ENCODE results near the gene IRF1. TPM values are rescaled to one million over a fixed set of nuclear protein-coding genes. Genes with fewer than 3 reads are reported as not detected.

Gene IRF1
- total and polyA plus RNA-seq, 2 of the 4 experiments (the other 2 are of a cell fraction): 11.1 to 18.9 TPM

DNA sequence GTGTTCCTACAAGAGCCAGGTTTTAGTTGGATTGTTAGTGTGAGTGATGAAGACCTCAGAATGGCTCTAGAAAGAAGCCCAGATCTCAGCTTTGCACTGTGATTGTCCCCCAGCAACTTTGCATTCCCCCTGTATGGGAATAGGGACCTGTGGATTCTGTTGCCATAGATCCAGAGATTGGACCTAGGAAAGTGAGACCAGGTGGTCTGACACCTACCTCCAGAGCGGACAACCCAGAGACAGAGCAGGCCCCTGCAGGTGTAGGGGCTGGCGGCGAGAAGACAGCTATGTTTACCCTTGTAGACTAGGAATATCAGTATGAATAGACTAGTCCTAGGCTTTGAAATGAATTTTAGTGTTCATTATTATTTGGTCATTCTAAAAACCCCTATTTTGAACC is 53.6 kb downstream of the IRF1 start (continued):
- TF ChIP-seq, protein P1, sequence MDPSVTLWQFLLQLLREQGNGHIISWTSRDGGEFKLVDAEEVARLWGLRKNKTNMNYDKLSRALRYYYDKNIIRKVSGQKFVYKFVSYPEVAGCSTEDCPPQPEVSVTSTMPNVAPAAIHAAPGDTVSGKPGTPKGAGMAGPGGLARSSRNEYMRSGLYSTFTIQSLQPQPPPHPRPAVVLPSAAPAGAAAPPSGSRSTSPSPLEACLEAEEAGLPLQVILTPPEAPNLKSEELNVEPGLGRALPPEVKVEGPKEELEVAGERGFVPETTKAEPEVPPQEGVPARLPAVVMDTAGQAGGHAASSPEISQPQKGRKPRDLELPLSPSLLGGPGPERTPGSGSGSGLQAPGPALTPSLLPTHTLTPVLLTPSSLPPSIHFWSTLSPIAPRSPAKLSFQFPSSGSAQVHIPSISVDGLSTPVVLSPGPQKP (IDR thresholded peaks at IDR 0.05; ENCODE audit: borderline replicate concordance, low read depth, low read length): no peak
- no peak for TF ChIP-seq NFE2L2 (IDR thresholded peaks at IDR 0.05; ENCODE audit: low read depth, low read length)
- TF ChIP-seq MAFK (IDR thresholded peaks at IDR 0.05; ENCODE audit: low read depth, low read length): no peak
- TF ChIP-seq MXI1 (IDR thresholded peaks at IDR 0.05; ENCODE audit: borderline replicate concordance, low read depth, low read length): no peak
- no peak for TF ChIP-seq RFX5 (IDR thresholded peaks at IDR 0.05; ENCODE audit: low read depth, low read length)

DNA sequence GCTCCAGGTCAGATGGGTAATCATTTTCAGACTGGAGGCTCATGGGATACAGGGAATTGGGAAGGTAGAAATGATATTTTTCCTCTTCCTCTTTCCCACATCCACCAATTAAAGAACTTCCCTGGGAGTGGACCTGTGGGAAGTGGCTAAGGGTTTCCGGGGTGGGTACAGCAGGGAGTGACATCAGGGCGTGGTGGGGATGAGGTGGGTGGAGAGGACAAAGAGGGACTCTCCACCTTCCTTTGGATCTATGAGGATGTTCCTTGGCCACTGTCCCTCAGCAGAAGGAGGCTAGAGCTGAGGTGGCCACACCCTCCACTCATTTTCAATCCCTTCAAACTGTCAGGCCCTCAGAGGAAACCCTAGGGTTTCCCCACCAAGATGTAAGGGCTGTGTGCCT is 54.7 kb downstream of the IRF1 start:
- no peak overlapping the region for H3K4me3 ChIP-seq (ENCODE audit: insufficient read depth, low read depth, low read length)
- POLR2A ChIA-PET (ENCODE audit: unreplicated experiment): no interaction called here
- H3K4me2 ChIP-seq (ENCODE audit: low read depth, low read length): no peak overlapping the region
- peak overlapping the region; percentile 40; the same call in 1 of the 2 replicates for H3K14ac ChIP-seq (replicated peaks; ENCODE audit: low read depth, low read length)
- BruUV-seq (replicated peaks): no TSS peak
- H3K79me1 ChIP-seq (ENCODE audit: low read depth in 1 of 2, low read length in 2 of 2): peaks cover 9 to 42% of the 10 kb centered on the region in 2 experiments
- peak overlapping the region; percentile 17; the same call in 1 of the 2 replicates for H4K5ac ChIP-seq (ENCODE audit: low read depth, low read length)
- peaks cover 26% of the 10 kb centered on the region for H3K9me1 ChIP-seq (ENCODE audit: insufficient read depth, low read length)
- no peak overlapping the region for H2BK5ac ChIP-seq (ENCODE audit: low read depth, low read length, poor library complexity, severe bottlenecking)
- H3K27me3 ChIP-seq (ENCODE audit: control insufficient read depth, insufficient read depth, low read length): no peaks in the 10 kb centered on the region
- H2AK9ac ChIP-seq (replicated peaks; ENCODE audit: low read depth, low read length, poor library complexity): peak overlapping the region; percentile 39
- H3K9ac ChIP-seq (ENCODE audit: low read depth, low read length): no peak overlapping the region
- in situ Hi-C loops (cut with MboI; ENCODE audit: low sequenced_read_pairs): no loop called here
- CTCF ChIA-PET: interaction anchor here (1.0 kb wide), 1 partner anchor 9 kb away, joined by 4 read pairs; no protein-coding TSS in a partner anchor
- peak overlapping the region; percentile 79; the same call in 2 of the 3 replicates for H2BK15ac ChIP-seq (ENCODE audit: low read depth, low read length)
- peak overlapping the region; percentile 85 for H2BK20ac ChIP-seq (ENCODE audit: low read depth, low read length)
- H2AFZ ChIP-seq (replicated peaks; ENCODE audit: low read length, poor library complexity): no peak overlapping the region
- WGBS, 2 experiments (ENCODE audit: extremely low coverage in 2 of 2, insufficient read length in 1 of 2): no CpG with 5 or more reads among the region's 2 CpGs
- H4K91ac ChIP-seq (ENCODE audit: insufficient read depth, low read depth, low read length): peak overlapping the region; percentile 63; the same call in 1 of the 2 replicates
- no peak overlapping the region for H3K56ac ChIP-seq (ENCODE audit: extremely low read depth, insufficient read depth, low read length)
- peak overlapping the region; percentile 88 for H2AK5ac ChIP-seq (ENCODE audit: low read depth, low read length)
- intact Hi-C loops (cut with micrococcal nuclease): no loop called here
- peak overlapping the region; percentile 48; the same call in 1 of the 2 replicates for H3K23ac ChIP-seq (ENCODE audit: low read depth, low read length)
- no peak overlapping the region; a peak in 1 of 4 replicates for H4K8ac ChIP-seq (ENCODE audit: low read depth in 2 of 2, low read length in 2 of 2)
- DNase-seq (no peak), ATAC-seq (ENCODE audit: low read depth) (no peak)
- H3K18ac ChIP-seq (ENCODE audit: low read depth, low read length): peak overlapping the region; percentile 34; the same call in 1 of the 2 replicates
- H3K36me3 ChIP-seq (ENCODE audit: control insufficient read depth, insufficient read depth, low read length): no peaks in the 10 kb centered on the region
- H3K27ac ChIP-seq (ENCODE audit: insufficient read depth, low read length): no peak overlapping the region
- H2BK120ac ChIP-seq (ENCODE audit: low read depth, low read length): peak overlapping the region; percentile 83
- peaks cover 28% of the 10 kb centered on the region for H3K4me1 ChIP-seq (ENCODE audit: control insufficient read depth, insufficient read depth, low read length)
- no peaks in the 10 kb centered on the region for H3K9me3 ChIP-seq (ENCODE audit: control insufficient read depth, insufficient read depth, low read length)
- TF ChIP-seq POLR2A (IDR thresholded peaks at IDR 0.05; ENCODE audit: low read depth, low read length): no peak
- dilution Hi-C loops (cut with HindIII; ENCODE audit: low sequenced_read_pairs, unreplicated experiment): no loop called here
- H4K20me1 ChIP-seq (ENCODE audit: insufficient read depth, low read length): no peaks in the 10 kb centered on the region; the same call in 1 of the 2 replicates
- peak overlapping the region; percentile 83 for H3K4ac ChIP-seq (ENCODE audit: low read depth, low read length)
